ENCODE data around the gene CSRP3. TPM values are rescaled to one million over a fixed set of nuclear protein-coding genes. Genes with fewer than 3 reads are reported as not detected.

The CSRP3 gene
- total and polyA plus RNA-seq, 4 donors, result 0.08 TPM; not detected in 3

DNA sequence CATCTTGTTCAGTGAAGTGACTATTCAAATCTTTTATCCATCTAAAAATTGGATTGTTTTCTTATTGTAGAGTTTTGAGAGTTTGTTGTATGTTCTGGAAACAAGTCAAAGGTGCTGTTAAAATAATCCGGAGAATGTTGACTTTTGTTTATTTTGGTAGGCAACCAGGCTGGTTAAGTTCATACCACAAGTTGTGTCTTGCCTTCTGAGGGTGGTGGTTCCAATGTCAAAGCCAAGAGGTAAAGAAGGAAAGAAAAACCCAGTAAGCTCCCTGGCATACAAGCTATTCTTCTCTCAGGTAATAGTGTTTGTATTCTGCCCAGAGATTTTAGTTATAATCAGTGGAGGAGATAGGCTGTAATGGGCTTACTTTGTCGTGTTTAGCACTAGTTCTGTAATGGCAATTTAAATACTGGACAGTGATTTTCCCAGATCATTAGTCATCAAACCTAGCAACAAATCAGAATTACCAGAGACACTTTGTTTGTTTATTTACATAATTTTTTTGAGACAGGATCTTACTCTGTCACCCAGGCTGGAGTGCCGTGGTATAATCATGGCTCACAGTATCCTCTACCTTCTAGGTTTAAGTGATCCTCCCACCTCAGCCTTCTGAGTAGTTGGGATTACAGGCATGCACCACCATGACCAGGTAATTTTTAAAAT, 15.1 kb upstream of the CSRP3 start:
- Histone ChIP-seq H3K4me3 (ENCODE audit: low read depth in 1 of 3, low read length in 3 of 3) (no peak overlapping the region), H3K27me3 (ENCODE audit: control insufficient read depth in 4 of 4, insufficient read depth in 4 of 4, low read length in 3 of 4) (peaks cover 0 to 2% (median 0%) of the 10 kb centered on the region in 4 donors), H3K4me1 (ENCODE audit: control insufficient read depth in 4 of 4, insufficient read depth in 4 of 4, low read length in 3 of 4) (no peaks in the 10 kb centered on the region), H3K36me3 (ENCODE audit: control insufficient read depth in 4 of 4, insufficient read depth in 3 of 4, low read depth in 1 of 4, low read length in 3 of 4) (no peaks in the 10 kb centered on the region), H3K9me3 (ENCODE audit: control insufficient read depth in 4 of 4, low read length in 3 of 4) (no peaks in the 10 kb centered on the region), H3K9ac (ENCODE audit: low read depth in 1 of 2, low read length in 2 of 2) (no peak overlapping the region), H3K27ac (ENCODE audit: low read depth in 1 of 2, low read length in 2 of 2) (no peak overlapping the region)
- WGBS, result 42% methylated on average over 3 of the region's 3 CpGs
- DNase-seq (ENCODE audit: low spot score), result no peak
- TF ChIP-seq, protein P1, sequence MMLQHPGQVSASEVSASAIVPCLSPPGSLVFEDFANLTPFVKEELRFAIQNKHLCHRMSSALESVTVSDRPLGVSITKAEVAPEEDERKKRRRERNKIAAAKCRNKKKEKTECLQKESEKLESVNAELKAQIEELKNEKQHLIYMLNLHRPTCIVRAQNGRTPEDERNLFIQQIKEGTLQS (IDR thresholded peaks at IDR 0.05), result no peak
- TF ChIP-seq HNF4G (IDR thresholded peaks at IDR 0.05), result no peak
- TF ChIP-seq, protein P2, sequence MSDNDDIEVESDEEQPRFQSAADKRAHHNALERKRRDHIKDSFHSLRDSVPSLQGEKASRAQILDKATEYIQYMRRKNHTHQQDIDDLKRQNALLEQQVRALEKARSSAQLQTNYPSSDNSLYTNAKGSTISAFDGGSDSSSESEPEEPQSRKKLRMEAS (IDR thresholded peaks at IDR 0.05), result no peak
- TF ChIP-seq EGR1 (IDR thresholded peaks at IDR 0.05; ENCODE audit: low read depth in 2 of 2), result no peak
- no peak for TF ChIP-seq JUND (IDR thresholded peaks at IDR 0.05)
- TF ChIP-seq, protein P3, sequence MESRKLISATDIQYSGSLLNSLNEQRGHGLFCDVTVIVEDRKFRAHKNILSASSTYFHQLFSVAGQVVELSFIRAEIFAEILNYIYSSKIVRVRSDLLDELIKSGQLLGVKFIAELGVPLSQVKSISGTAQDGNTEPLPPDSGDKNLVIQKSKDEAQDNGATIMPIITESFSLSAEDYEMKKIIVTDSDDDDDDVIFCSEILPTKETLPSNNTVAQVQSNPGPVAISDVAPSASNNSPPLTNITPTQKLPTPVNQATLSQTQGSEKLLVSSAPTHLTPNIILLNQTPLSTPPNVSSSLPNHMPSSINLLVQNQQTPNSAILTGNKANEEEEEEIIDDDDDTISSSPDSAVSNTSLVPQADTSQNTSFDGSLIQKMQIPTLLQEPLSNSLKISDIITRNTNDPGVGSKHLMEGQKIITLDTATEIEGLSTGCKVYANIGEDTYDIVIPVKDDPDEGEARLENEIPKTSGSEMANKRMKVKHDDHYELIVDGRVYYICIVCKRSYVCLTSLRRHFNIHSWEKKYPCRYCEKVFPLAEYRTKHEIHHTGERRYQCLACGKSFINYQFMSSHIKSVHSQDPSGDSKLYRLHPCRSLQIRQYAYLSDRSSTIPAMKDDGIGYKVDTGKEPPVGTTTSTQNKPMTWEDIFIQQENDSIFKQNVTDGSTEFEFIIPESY (IDR thresholded peaks at IDR 0.05), result no peak
- no peak for TF ChIP-seq NR2F2 (IDR thresholded peaks at IDR 0.05)
- TF ChIP-seq SP1 (IDR thresholded peaks at IDR 0.05), result no peak
- TF ChIP-seq TAF1 (conservative IDR thresholded peaks at IDR 0.05), result no peak
- TF ChIP-seq RXRA (IDR thresholded peaks at IDR 0.05), result no peak

DNA sequence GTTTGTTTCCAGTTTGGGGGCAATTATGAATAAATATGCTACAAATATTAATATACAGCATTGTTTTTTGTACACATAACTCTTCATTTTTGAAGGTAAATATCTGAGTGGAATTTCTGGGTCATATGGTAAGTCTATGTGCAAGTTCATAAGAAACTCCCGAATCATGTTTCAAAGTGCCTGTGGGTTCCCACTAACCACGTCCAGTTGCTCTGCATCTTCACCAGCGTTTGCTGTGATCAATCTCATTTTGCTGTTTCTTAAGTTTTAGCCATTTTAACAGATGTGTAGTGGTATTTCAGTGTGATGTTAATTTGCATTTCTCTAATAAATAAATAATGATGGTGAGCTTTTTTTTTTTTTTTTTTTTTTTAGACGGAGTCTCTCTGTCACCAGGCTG, 14.2 kb upstream of the CSRP3 start:
- H3K27me3 ChIP-seq (ENCODE audit: control insufficient read depth in 4 of 4, insufficient read depth in 4 of 4, low read length in 3 of 4), result peaks cover 0 to 2% (median 0%) of the 10 kb centered on the region in 4 donors
- H3K27ac ChIP-seq (ENCODE audit: low read depth in 1 of 2, low read length in 2 of 2), result no peak overlapping the region
- H3K36me3 ChIP-seq (ENCODE audit: control insufficient read depth in 4 of 4, insufficient read depth in 3 of 4, low read depth in 1 of 4, low read length in 3 of 4), result no peaks in the 10 kb centered on the region
- H3K4me3 ChIP-seq (ENCODE audit: low read depth in 1 of 3, low read length in 3 of 3), result no peak overlapping the region
- DNase-seq (ENCODE audit: low spot score), result no peak
- 82% methylated on average over 4 of the region's 4 CpGs for WGBS
- no peaks in the 10 kb centered on the region for H3K9me3 ChIP-seq (ENCODE audit: control insufficient read depth in 4 of 4, low read length in 3 of 4)
- no peaks in the 10 kb centered on the region for H3K4me1 ChIP-seq (ENCODE audit: control insufficient read depth in 4 of 4, insufficient read depth in 4 of 4, low read length in 3 of 4)
- H3K9ac ChIP-seq (ENCODE audit: low read depth in 1 of 2, low read length in 2 of 2), result no peak overlapping the region
- TF ChIP-seq FOXA2 (IDR thresholded peaks at IDR 0.05), result no peak
- TF ChIP-seq JUND (IDR thresholded peaks at IDR 0.05), result no peak
- no peak for TF ChIP-seq NR2F2 (IDR thresholded peaks at IDR 0.05)
- TF ChIP-seq, protein P2 (IDR thresholded peaks at IDR 0.05), result no peak
- no peak for TF ChIP-seq HNF4A (conservative IDR thresholded peaks at IDR 0.05)
- TF ChIP-seq, protein P3 (IDR thresholded peaks at IDR 0.05), result no peak
- TF ChIP-seq, protein P1 (IDR thresholded peaks at IDR 0.05), result no peak
- TF ChIP-seq GABPA (IDR thresholded peaks at IDR 0.05 in 1 of 2, conservative IDR thresholded peaks at IDR 0.05 in 1 of 2), result no peak
- no peak for TF ChIP-seq RXRA (IDR thresholded peaks at IDR 0.05)

Measured in liver (tissue), 9 donors.